ENCODE measurements around the gene ANAPC13.

The ANAPC13 gene

DNA sequence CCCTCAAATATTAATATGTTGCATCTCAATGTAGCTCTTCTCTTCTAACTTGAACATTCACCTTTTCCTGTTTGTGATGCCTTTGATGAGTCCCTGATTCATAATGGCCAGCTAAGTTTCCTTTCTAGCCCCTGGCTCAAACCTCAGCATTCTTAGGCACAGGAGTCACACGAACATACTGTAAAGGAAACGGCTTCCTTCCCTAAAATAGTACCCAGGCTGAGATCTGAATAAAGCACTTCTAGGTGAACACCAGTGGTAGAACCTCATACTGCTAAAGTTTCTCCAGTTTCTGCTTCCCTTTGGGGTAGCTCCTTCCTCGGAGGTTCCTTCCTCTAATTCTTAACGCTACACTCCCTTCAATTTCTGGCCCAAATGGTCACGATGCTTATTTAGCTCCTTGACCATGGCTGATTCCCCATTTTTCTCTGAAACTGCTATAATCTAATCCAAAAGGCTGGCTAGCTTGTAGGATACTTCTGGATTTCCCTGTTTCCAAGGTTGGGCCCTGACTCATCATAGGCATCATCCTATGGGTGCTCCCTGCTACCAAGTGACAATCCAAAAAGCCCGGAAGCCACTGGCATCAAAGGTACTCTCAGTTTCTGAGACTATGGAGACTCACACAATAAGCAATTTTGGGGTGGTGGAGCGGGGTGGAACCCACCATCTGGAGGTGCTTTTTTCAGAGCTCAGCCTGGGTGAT is 2.4 kb downstream of the ANAPC13 start:
- DNase-seq (ENCODE audit: extremely low read depth, low read depth) = no peak
- TF ChIP-seq, protein P1, sequence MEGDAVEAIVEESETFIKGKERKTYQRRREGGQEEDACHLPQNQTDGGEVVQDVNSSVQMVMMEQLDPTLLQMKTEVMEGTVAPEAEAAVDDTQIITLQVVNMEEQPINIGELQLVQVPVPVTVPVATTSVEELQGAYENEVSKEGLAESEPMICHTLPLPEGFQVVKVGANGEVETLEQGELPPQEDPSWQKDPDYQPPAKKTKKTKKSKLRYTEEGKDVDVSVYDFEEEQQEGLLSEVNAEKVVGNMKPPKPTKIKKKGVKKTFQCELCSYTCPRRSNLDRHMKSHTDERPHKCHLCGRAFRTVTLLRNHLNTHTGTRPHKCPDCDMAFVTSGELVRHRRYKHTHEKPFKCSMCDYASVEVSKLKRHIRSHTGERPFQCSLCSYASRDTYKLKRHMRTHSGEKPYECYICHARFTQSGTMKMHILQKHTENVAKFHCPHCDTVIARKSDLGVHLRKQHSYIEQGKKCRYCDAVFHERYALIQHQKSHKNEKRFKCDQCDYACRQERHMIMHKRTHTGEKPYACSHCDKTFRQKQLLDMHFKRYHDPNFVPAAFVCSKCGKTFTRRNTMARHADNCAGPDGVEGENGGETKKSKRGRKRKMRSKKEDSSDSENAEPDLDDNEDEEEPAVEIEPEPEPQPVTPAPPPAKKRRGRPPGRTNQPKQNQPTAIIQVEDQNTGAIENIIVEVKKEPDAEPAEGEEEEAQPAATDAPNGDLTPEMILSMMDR (IDR thresholded peaks at IDR 0.05; ENCODE audit: low read depth, low read length) = no peak

DNA sequence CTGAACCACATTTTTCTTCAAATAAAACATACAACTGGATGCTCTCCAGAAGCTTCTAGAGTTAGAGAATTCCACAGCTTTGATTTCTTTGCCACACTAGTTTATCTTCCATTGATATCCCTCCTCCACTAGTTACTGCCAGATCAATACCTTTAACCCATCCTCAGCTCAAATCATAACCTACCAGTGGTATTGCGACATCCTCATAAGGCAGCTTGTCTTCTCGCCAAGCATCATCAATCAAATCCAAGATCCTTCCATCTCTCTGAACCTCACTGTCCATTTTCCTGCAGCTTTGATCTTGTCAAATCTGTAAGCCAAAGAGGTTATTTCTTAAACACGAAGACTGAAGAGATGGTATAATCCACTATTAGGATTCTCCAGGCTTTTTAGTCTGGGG is 3.2 kb downstream of the ANAPC13 start:
- no peak for DNase-seq (ENCODE audit: extremely low read depth, low read depth)
- TF ChIP-seq, protein P1 (IDR thresholded peaks at IDR 0.05; ENCODE audit: low read depth, low read length) = no peak

DNA sequence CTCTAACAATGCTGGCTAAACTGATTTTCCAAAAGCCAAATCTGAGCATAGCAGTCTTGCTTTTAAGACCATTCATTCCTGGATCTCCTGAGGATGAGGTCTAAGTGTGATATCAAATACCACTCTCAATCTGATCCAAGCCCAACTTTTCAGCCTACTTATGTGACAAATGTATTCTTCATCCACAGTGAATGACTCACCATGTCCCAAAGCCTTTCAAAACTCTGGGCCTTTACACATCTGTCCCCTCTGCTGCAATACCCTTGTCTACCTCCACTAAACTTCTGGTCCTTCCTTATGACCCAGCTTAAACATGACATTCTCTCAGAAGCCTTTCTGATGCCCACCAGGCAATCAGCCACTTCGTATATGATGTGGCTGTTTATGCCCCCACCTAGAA is 4.6 kb downstream of the ANAPC13 start:
- no peak for DNase-seq (ENCODE audit: extremely low read depth, low read depth)
- TF ChIP-seq, protein P1 (IDR thresholded peaks at IDR 0.05; ENCODE audit: low read depth, low read length) = no peak

DNA sequence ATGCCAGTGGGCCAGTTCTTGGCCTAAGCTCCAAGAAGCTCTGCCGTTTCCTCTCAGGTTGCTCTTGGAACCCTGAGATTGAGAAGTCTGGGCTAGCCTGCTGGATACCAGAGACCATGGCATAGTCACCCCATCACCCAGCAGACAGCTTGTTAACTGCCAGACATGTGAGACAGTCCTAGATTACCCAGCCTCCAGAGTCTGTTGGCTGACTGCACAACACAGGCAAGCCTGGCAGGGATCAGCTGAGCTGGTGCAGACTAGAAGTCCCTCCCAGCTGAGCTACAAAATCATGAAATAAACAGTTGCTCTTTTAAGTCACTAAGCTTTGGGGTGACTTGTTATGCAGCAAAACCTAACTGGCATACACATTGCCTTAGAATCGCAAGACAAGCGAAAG is 5.2 kb downstream of the ANAPC13 start:
- TF ChIP-seq, protein P1 (IDR thresholded peaks at IDR 0.05; ENCODE audit: low read depth, low read length) = no peak
- no peak for DNase-seq (ENCODE audit: extremely low read depth, low read depth)

DNA sequence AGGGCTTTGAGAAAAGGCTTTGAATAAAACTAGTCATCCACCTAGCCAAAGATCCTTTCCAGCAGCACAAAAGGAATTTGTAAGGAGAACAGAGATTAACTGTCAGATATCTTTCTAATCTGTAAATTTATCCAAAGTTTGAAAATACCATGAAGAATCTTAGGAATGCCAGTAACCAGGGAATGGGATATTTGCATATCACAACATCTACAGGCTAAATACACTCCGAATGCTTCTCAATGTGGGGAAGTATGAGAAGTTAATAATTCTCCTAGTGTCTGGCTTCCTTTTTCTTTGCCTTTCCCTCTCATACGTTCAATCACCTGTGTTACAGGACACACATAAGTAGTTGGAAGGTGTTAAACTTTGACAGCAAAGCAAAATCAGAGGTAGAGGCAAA is 7.8 kb downstream of the ANAPC13 start:
- TF ChIP-seq, protein P1 (IDR thresholded peaks at IDR 0.05; ENCODE audit: low read depth, low read length) = no peak
- DNase-seq (ENCODE audit: extremely low read depth, low read depth) = no peak

DNA sequence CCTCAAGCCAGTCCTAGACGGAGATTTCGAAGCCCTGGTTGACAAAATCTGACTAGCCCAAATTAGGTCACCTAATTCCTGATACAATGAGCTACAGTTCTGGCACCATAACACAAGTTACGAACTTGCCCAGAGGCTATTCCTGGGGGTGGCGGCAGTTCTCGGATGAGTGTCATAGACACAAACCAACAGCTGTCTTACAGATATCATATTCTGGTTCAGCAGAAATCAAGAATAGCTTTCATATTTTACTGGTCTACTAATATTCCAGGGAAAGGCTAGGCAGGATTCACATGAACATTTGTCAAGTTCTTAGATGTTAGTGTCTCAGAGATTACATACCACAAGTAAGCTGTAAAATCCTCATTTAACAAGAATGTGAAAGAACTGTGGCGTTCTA is 8.8 kb downstream of the ANAPC13 start:
- TF ChIP-seq, protein P1 (IDR thresholded peaks at IDR 0.05; ENCODE audit: low read depth, low read length) = no peak
- DNase-seq (ENCODE audit: extremely low read depth, low read depth) = no peak

DNA sequence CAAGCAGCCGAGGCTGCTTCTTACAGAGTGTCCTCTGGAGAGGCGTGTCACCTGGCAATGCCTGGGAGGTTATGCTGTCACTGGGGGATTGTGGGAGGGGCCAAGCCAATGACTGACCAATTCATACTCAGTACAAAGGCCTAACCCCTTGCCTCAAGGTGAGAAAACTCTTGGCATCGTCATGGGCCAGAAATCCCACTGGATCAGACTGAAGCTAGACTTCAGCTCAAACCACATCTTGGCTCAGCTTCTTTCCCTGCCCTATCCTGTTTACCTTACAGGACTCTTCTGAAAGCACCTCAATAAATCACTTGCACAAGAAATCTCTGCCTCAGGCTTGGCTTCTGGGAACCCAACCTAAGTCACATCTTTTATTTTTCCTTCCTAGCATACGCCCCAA is 9.5 kb downstream of the ANAPC13 start:
- TF ChIP-seq, protein P1 (IDR thresholded peaks at IDR 0.05; ENCODE audit: low read depth, low read length) = no peak
- no peak for DNase-seq (ENCODE audit: extremely low read depth, low read depth)
